H1 (cell line): ENCODE data around the gene CAMK2G. TPM values are rescaled to one million over a fixed set of nuclear protein-coding genes. Genes with fewer than 3 reads are reported as not detected.
A peak's percentile ranks its signal among the peaks of the same experiment; 100 is the strongest.

Experiments used
- CTCF ChIA-PET: fragments of 300-600 bp; sonication (Branson Sonifier 250); formaldehyde crosslinking; loops from one replicate; lab custom pipeline; 2021; ENCODE audit not compliant: partially characterized antibody; lab: Charles Lee
- POLR2A ChIA-PET: fragments of 300-600 bp; sonication (Branson Sonifier 250); formaldehyde crosslinking; loops from one replicate; lab custom pipeline; 2021; ENCODE audit warnings: inconsistent platforms; ENCODE audit not compliant: partially characterized antibody; lab: Charles Lee
- DNase-seq, 2 experiments: peaks; one replicate each; pipeline versions ENCODE4 v3.0.0 to v3.0.0-alpha.2; 2010 to 2022; ENCODE audit warnings: low spot score in 2 of 2, low read depth in 1 of 2, mixed read lengths in 1 of 2
- FAIRE-seq: peaks from 2 replicates; lab custom pipeline; 2011; peaks lifted over from hg19 to GRCh38; lab: Jason Lieb, UNC
- H2AFZ ChIP-seq: 2 replicates; pipeline ENCODE4 v1.8.1; 2012; ENCODE audit warnings: low read length, inconsistent platforms
- H2AK5ac ChIP-seq: 2 replicates; pipeline ENCODE4 v1.6.1; 2013; ENCODE audit warnings: low read depth, low read length
- H2BK120ac ChIP-seq: replicated peaks from 2 replicates; pipeline ENCODE3; 2013; ENCODE audit warnings: low read depth, low read length, inconsistent platforms
- H2BK12ac ChIP-seq: 2 replicates; pipeline ENCODE4 v1.6.1; 2013; ENCODE audit warnings: low read depth, low read length
- H2BK15ac ChIP-seq: 2 replicates; pipeline ENCODE4 v1.6.1; 2013; ENCODE audit warnings: low read length
- H2BK20ac ChIP-seq: 2 replicates; pipeline ENCODE4 v1.6.1; 2013; ENCODE audit warnings: low read length
- H2BK5ac ChIP-seq: 2 replicates; pipeline ENCODE4 v1.6.1; 2013; ENCODE audit warnings: low read depth, low read length
- H3K14ac ChIP-seq: 2 replicates; pipeline ENCODE4 v1.6.1; 2013; ENCODE audit warnings: inconsistent platforms; ENCODE audit not compliant: insufficient read length
- H3K18ac ChIP-seq: 2 replicates; pipeline ENCODE4 v1.6.1; 2013; ENCODE audit warnings: low read length; ENCODE audit errors: extremely low read depth
- H3K23ac ChIP-seq: 2 replicates; pipeline ENCODE4 v1.6.1; 2013; ENCODE audit warnings: inconsistent platforms; ENCODE audit not compliant: insufficient read length
- H3K23me2 ChIP-seq: 2 replicates; pipeline ENCODE4 v1.6.1; 2013; ENCODE audit warnings: low read depth, low read length
- H3K27ac ChIP-seq: 2 replicates; pipeline ENCODE4 v1.6.1; 2011; ENCODE audit warnings: low read depth, low read length, inconsistent platforms
- H3K27me3 ChIP-seq, 4 experiments: replicated peaks in 1 of 4; 1 replicate in 1 of 4; 2 replicates in 3 of 4; pipeline versions ENCODE4 v1.6.1 to v1.8.1; 2011 to 2013; ENCODE audit warnings: low read length in 3 of 4, mild to moderate bottlenecking in 3 of 4, inconsistent platforms in 2 of 4, mixed read lengths in 2 of 4, moderate library complexity in 1 of 4; ENCODE audit not compliant: control insufficient read depth in 3 of 4, insufficient read depth in 3 of 4; ENCODE audit errors: extremely low read depth in 1 of 4
- H3K36me3 ChIP-seq, 4 experiments: 2 replicates each; pipeline versions ENCODE4 v1.6.1 to v1.8.1; 2011 to 2013; ENCODE audit warnings: mild to moderate bottlenecking in 4 of 4, low read length in 3 of 4, moderate library complexity in 2 of 4, control low read depth in 1 of 4, inconsistent platforms in 1 of 4; ENCODE audit not compliant: insufficient read depth in 4 of 4, control insufficient read depth in 2 of 4
- H3K4ac ChIP-seq: replicated peaks from 2 replicates; pipeline ENCODE3; 2013; ENCODE audit warnings: low read length, low read depth, mixed read lengths, inconsistent platforms; ENCODE audit not compliant: insufficient read length
- H3K4me1 ChIP-seq, 4 experiments: replicated peaks in 1 of 4; 1 replicate in 1 of 4; 2 replicates in 3 of 4; pipeline versions ENCODE4 v1.6.1 to v1.8.1; 2011 to 2013; ENCODE audit warnings: low read length in 3 of 4, inconsistent platforms in 2 of 4, mixed read lengths in 1 of 4; ENCODE audit not compliant: insufficient read depth in 4 of 4, control insufficient read depth in 3 of 4
- H3K4me2 ChIP-seq, 2 experiments: 2 replicates each; pipeline versions ENCODE4 v1.6.1 to v1.8.1; 2011 to 2013; ENCODE audit warnings: low read depth in 2 of 2, low read length in 2 of 2, control low read depth in 1 of 2, inconsistent platforms in 1 of 2, mild to moderate bottlenecking in 1 of 2; ENCODE audit not compliant: insufficient read depth in 1 of 2
- H3K4me3 ChIP-seq, 4 experiments: fragments of 200-600, 300-600 bp in 1 of 4; sonication (generic), shearing (Covaris generic), sonication (Bioruptor Twin) in 1 of 4; 2 replicates each; pipeline versions ENCODE4 v1.5.1 to v1.8.1; 2011 to 2016; ENCODE audit warnings: low read length in 4 of 4, low read depth in 3 of 4, control low read depth in 2 of 4, inconsistent platforms in 2 of 4, mild to moderate bottlenecking in 2 of 4, mixed read lengths in 1 of 4, moderate library complexity in 1 of 4; ENCODE audit not compliant: insufficient read depth in 2 of 4; ENCODE audit errors: extremely low read depth in 1 of 4
- H3K56ac ChIP-seq: replicated peaks from 2 replicates; pipeline ENCODE3; 2013; ENCODE audit warnings: low read depth, mild to moderate bottlenecking, mixed read lengths, low read length, inconsistent platforms; ENCODE audit not compliant: insufficient read length
- H3K79me1 ChIP-seq: 2 replicates; pipeline ENCODE4 v1.6.1; 2013; ENCODE audit warnings: low read depth, low read length, control low read depth
- H3K79me2 ChIP-seq, 2 experiments: 2 replicates each; pipeline versions ENCODE4 v1.6.1 to v1.8.1; 2012 to 2013; ENCODE audit warnings: low read length in 2 of 2, mild to moderate bottlenecking in 2 of 2, inconsistent platforms in 1 of 2; ENCODE audit not compliant: insufficient read depth in 2 of 2, control insufficient read depth in 1 of 2
- H3K9ac ChIP-seq, 4 experiments: replicated peaks in 1 of 4; 1 replicate in 1 of 4; 2 replicates in 3 of 4; pipeline versions ENCODE4 v1.6.1 to v1.8.1; 2011 to 2013; ENCODE audit warnings: low read depth in 3 of 4, low read length in 3 of 4, control low read depth in 2 of 4, mild to moderate bottlenecking in 2 of 4, moderate library complexity in 2 of 4, inconsistent platforms in 1 of 4; ENCODE audit errors: extremely low read depth in 1 of 4
- H3K9me3 ChIP-seq, 2 experiments: 2 replicates each; pipeline versions ENCODE4 v1.6.1 to v1.8.1; 2012 to 2013; ENCODE audit warnings: mild to moderate bottlenecking in 2 of 2, moderate library complexity in 2 of 2, control low read depth in 1 of 2, inconsistent platforms in 1 of 2, low read depth in 1 of 2, low read length in 1 of 2, mixed read lengths in 1 of 2; ENCODE audit not compliant: insufficient read depth in 2 of 2
- H4K20me1 ChIP-seq, 2 experiments: replicated peaks in 1 of 2; 2 replicates each; pipeline versions ENCODE3 to v1.8.1; 2011 to 2013; ENCODE audit warnings: inconsistent platforms in 2 of 2, low read length in 2 of 2, mild to moderate bottlenecking in 1 of 2; ENCODE audit not compliant: insufficient read depth in 2 of 2, control insufficient read depth in 1 of 2
- H4K5ac ChIP-seq: 2 replicates; pipeline ENCODE4 v1.6.1; 2013; ENCODE audit warnings: low read length, low read depth, mixed read lengths, inconsistent platforms; ENCODE audit not compliant: insufficient read length
- H4K8ac ChIP-seq: 2 replicates; pipeline ENCODE4 v1.8.0; 2013; ENCODE audit warnings: mild to moderate bottlenecking, moderate library complexity, low read length, inconsistent platforms; ENCODE audit not compliant: insufficient read depth; ENCODE audit errors: extremely low read depth
- H4K91ac ChIP-seq: replicated peaks from 2 replicates; pipeline ENCODE3; 2013; ENCODE audit warnings: low read length, mixed read lengths, inconsistent platforms; ENCODE audit not compliant: insufficient read length
- FOSL1 ChIP-seq: IDR thresholded peaks from 2 replicates; pipeline ENCODE4 v1.6.1; 2011; ENCODE audit warnings: mild to moderate bottlenecking, low read depth, low read length, moderate library complexity; ENCODE audit not compliant: insufficient read depth
- GABPA ChIP-seq: IDR thresholded peaks from 2 replicates; pipeline ENCODE4 v1.6.1; 2011; ENCODE audit warnings: mild to moderate bottlenecking, low read length, moderate library complexity, borderline replicate concordance; ENCODE audit not compliant: insufficient read depth
- HDAC2 ChIP-seq, 2 experiments: fragments of 300-600 bp in 1 of 2; sonication (generic) in 1 of 2; IDR thresholded peaks; 2 replicates each; pipeline ENCODE4 v1.6.1; 2011 to 2012; ENCODE audit warnings: low read depth in 2 of 2, low read length in 2 of 2, mild to moderate bottlenecking in 2 of 2, moderate library complexity in 2 of 2, borderline replicate concordance in 1 of 2, inconsistent platforms in 1 of 2
- KDM1A ChIP-seq: fragments of 200-600, 300-600 bp; sonication (generic); IDR thresholded peaks from 2 replicates; pipeline ENCODE4 v1.7.1; 2016; ENCODE audit warnings: mild to moderate bottlenecking, low read length, borderline replicate concordance
- POLR2AphosphoS5 ChIP-seq: IDR thresholded peaks from 2 replicates; pipeline ENCODE4 v1.6.1; 2011; ENCODE audit warnings: low read depth, low read length
- SIN3A ChIP-seq, 2 experiments: IDR thresholded peaks in 1 of 2; conservative IDR thresholded peaks in 1 of 2; 2 replicates each; pipeline ENCODE4 v1.6.1; 2011 to 2012; ENCODE audit warnings: low read length in 2 of 2, improper control_type of control experiment in 1 of 2, low read depth in 1 of 2, mild to moderate bottlenecking in 1 of 2
- SUZ12 ChIP-seq: fragments of 200-600 bp; sonication (generic); IDR thresholded peaks from 2 replicates; pipeline ENCODE4 v1.6.1; 2012; ENCODE audit warnings: mild to moderate bottlenecking, inconsistent platforms, low read length, moderate library complexity, mixed read lengths
- TAF1 ChIP-seq: IDR thresholded peaks from 2 replicates; pipeline ENCODE4 v1.6.1; 2011; ENCODE audit warnings: mild to moderate bottlenecking, low read depth, low read length
- TBP ChIP-seq: IDR thresholded peaks from 2 replicates; pipeline ENCODE4 v1.6.1; 2011; ENCODE audit warnings: low read depth, low read length, improper control_type of control experiment
- YY1 ChIP-seq: IDR thresholded peaks from 2 replicates; pipeline ENCODE4 v1.6.1; 2011; ENCODE audit warnings: low read depth, mild to moderate bottlenecking, low read length
- WGBS, 2 experiments: shearing (Covaris generic) in 1 of 2; methylation state at CpG; one replicate each; pipeline versions ENCODE4 v1.1.6 to v1.1.7; 2013 to 2015; ENCODE audit warnings: low lambda C conversion rate in 2 of 2, mixed read lengths in 2 of 2, inconsistent platforms in 1 of 2, low coverage in 1 of 2, missing lambda C conversion rate in 1 of 2; ENCODE audit not compliant: insufficient replicate concordance in 2 of 2, insufficient coverage in 1 of 2, insufficient read length in 1 of 2; ENCODE audit errors: extremely low coverage in 1 of 2, missing lambda C conversion rate in 1 of 2; 5-methylcytosine and 5-hydroxymethylcytosine counted together
- polyA plus RNA-seq, 7 experiments: library from polyadenylated mRNA; depleted of rRNA in 3 of 7; stranded (reverse) in 5 of 7; unstranded in 2 of 7; fragments of >200 nt in 5 of 7; fragments of 200-250 nt in 2 of 7; gene quantifications; 1 replicate in 5 of 7; 2 replicates in 1 of 7; 4 replicates in 1 of 7; pipeline versions ENCODE4 v1.2.1 to v1.2.3, GENCODE V29; 2011 to 2013; ENCODE audit warnings: missing spikeins in 2 of 7, mixed read lengths in 2 of 7
- total RNA-seq: library from RNA; stranded (reverse); fragmentation: NEBNext Ultra II Directional; extraction: Animal tissue kit (Norgen Biotek cat#: 25700); gene quantifications from 2 replicates; pipeline ENCODE4 v1.2.1, GENCODE V29; 2021

The CAMK2G gene
- total and polyA plus RNA-seq, 2 of the 8 experiments (the other 6 are each of a cell fraction or from before 2014, with no cell fraction given), result 28.9 to 31.7 TPM

- H2BK12ac ChIP-seq, result peak overlapping the region; percentile 90
- H3K36me3 ChIP-seq, result no peaks in the 10 kb centered on the region
- peak overlapping the region; percentile 68 for H2BK20ac ChIP-seq
- no peak overlapping the region; the same call in 1 of the 2 replicates for H2AK5ac ChIP-seq
- no peaks in the 10 kb centered on the region for H3K79me2 ChIP-seq
- H3K56ac ChIP-seq, result no peak overlapping the region
- peak overlapping the region; percentile 75 for H4K91ac ChIP-seq
- peak overlapping the region; percentile 76 for H3K4ac ChIP-seq
- peak overlapping the region; percentile 90 for H2BK5ac ChIP-seq
- peak overlapping the region; percentile 97 for H2AFZ ChIP-seq
- no peak overlapping the region for H3K14ac ChIP-seq
- H4K8ac ChIP-seq, result no peak overlapping the region
- peak overlapping the region in 1 of 4 experiments; percentile 9; a peak in 1 of 8 replicates for H3K4me3 ChIP-seq
- no peaks in the 10 kb centered on the region for H4K20me1 ChIP-seq
- H3K23me2 ChIP-seq, result peaks cover 12% of the 10 kb centered on the region; the same call in 1 of the 2 replicates
- DNase-seq (peak; percentile 74 to 83), FAIRE-seq (peak; percentile 62)
- CTCF ChIA-PET, result interaction anchor here (0.7 to 14.8 kb wide), 10 partner anchors 10 to 144 kb away, joined by 3 to 103 read pairs (median 4); no protein-coding TSS in a partner anchor
- peak overlapping the region; percentile 22; the same call in 1 of the 2 replicates for H3K27ac ChIP-seq
- H2BK15ac ChIP-seq, result peak overlapping the region; percentile 66
- H3K27me3 ChIP-seq, result peaks cover 2 to 10% (median 5%) of the 10 kb centered on the region in 4 experiments; a peak in 6 of 7 replicates
- POLR2A ChIA-PET, result interaction anchor here (0.8 to 4.2 kb wide), 14 partner anchors 8 to 332 kb away, joined by 3 to 23 read pairs (median 4); partner anchors contain the start of gene VCL
- H3K23ac ChIP-seq, result no peak overlapping the region
- no peaks in the 10 kb centered on the region for H3K9me3 ChIP-seq
- peak overlapping the region; percentile 37 for H4K5ac ChIP-seq
- H3K4me1 ChIP-seq, result peaks cover 12 to 24% (median 18%) of the 10 kb centered on the region in 4 experiments
- peak overlapping the region; percentile 85 for H3K18ac ChIP-seq
- H3K79me1 ChIP-seq, result no peaks in the 10 kb centered on the region; the same call in 1 of the 2 replicates
- peak overlapping the region in 2 of 4 experiments; percentile 31 to 35; a peak in 2 of 7 replicates for H3K9ac ChIP-seq
- peak overlapping the region; percentile 40 to 64 for H3K4me2 ChIP-seq
- 32% methylated on average over 8 of the region's 8 CpGs; no CpG with 5 or more reads in 1 of the 2 experiments for WGBS, 2 experiments
- H2BK120ac ChIP-seq, result peak overlapping the region; percentile 16
- TF ChIP-seq SUZ12 (no peak), HDAC2 (IDR thresholded peaks at IDR 0.05; ENCODE audit: borderline replicate concordance in 1 of 2, low read depth in 2 of 2, low read length in 2 of 2) (no peak), POLR2AphosphoS5 (peak; percentile 46; the same call in 1 of the 2 replicates), FOSL1 (no peak), YY1 (no peak), KDM1A (0 out of 2 replicates have a peak, but pooled peaks have one; percentile 7), GABPA (no peak), TBP (no peak), TAF1 (no peak), SIN3A (conservative IDR thresholded peaks at IDR 0.05 in 1 of 2, IDR thresholded peaks at IDR 0.05 in 1 of 2; ENCODE audit: low read depth in 1 of 2, low read length in 2 of 2) (no peak)
Observed at GRCh38 chr10:73906524-73907447, 32.4 kb upstream of the CAMK2G start.
